ENCODE measurements around the gene MOSMO.

DNA sequence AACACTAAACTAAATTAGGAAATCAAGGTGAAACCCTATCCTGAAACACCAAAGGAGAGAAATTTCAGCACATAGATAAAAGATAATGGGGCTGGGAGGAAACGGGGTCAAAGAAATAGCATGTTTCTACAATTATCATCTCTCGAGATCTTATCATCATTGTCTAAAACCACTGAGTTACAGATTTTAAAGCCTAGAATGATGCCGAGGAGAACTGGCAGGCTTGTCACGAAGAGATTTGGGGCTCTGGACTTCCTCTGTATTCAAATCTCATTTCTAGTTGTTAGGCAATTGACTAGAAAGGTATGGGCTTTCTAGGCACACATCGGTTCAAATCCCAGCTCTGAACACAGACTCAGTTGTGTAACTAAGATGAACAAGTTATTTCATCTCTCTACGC is 16.3 kb upstream of the MOSMO start:
- TF ChIP-seq POLR2A (IDR thresholded peaks at IDR 0.05) (no peak), EP300 (IDR thresholded peaks at IDR 0.05) (no peak)
- TF ChIP-seq, protein P1, sequence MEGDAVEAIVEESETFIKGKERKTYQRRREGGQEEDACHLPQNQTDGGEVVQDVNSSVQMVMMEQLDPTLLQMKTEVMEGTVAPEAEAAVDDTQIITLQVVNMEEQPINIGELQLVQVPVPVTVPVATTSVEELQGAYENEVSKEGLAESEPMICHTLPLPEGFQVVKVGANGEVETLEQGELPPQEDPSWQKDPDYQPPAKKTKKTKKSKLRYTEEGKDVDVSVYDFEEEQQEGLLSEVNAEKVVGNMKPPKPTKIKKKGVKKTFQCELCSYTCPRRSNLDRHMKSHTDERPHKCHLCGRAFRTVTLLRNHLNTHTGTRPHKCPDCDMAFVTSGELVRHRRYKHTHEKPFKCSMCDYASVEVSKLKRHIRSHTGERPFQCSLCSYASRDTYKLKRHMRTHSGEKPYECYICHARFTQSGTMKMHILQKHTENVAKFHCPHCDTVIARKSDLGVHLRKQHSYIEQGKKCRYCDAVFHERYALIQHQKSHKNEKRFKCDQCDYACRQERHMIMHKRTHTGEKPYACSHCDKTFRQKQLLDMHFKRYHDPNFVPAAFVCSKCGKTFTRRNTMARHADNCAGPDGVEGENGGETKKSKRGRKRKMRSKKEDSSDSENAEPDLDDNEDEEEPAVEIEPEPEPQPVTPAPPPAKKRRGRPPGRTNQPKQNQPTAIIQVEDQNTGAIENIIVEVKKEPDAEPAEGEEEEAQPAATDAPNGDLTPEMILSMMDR (IDR thresholded peaks at IDR 0.05): no peak

Measured in stomach (tissue), 4 donors.